GM23338 (cell line): ENCODE data around the gene CLEC2D. TPM values are rescaled to one million over a fixed set of nuclear protein-coding genes. Genes with fewer than 3 reads are reported as not detected.

Experiments
- ATAC-seq: fragments of 200-7000 bp; cut with Tn5 transposase; 3 replicates; pipeline ENCODE4 v1.9.1; 2020
- DNase-seq: peaks from one replicate; pipeline ENCODE4 v3.0.0-alpha.2; 2015; ENCODE audit warnings: low spot score
- H2AFZ ChIP-seq: fragments of 200-600 bp; sonication (generic); 2 replicates; pipeline ENCODE4 v1.8.0; 2016; ENCODE audit warnings: antibody characterized with exemption, mild to moderate bottlenecking, moderate library complexity
- H3F3A ChIP-seq: fragments of 200-600 bp; sonication (generic); replicated peaks from 2 replicates; pipeline ENCODE4 v1.8.0; 2017; ENCODE audit warnings: antibody characterized with exemption, mixed run types, low read depth
- H3K27ac ChIP-seq: fragments of 200-600 bp; sonication (generic); 2 replicates; pipeline ENCODE4 v1.6.1; 2016; ENCODE audit warnings: low read depth
- H3K27me3 ChIP-seq: fragments of 200-600 bp; sonication (generic); 2 replicates; pipeline ENCODE4 v1.8.0; 2016; ENCODE audit warnings: mild to moderate bottlenecking, mixed run types, moderate library complexity; ENCODE audit not compliant: insufficient read depth
- H3K36me3 ChIP-seq: fragments of 200-600 bp; sonication (generic); 2 replicates; pipeline ENCODE4 v1.8.0; 2016; ENCODE audit warnings: mild to moderate bottlenecking; ENCODE audit not compliant: insufficient read depth
- H3K4me1 ChIP-seq: fragments of 200-600 bp; sonication (generic); 2 replicates; pipeline ENCODE4 v1.8.0; 2016; ENCODE audit warnings: mild to moderate bottlenecking, moderate library complexity; ENCODE audit not compliant: insufficient read depth
- H3K4me2 ChIP-seq: fragments of 200-600 bp; sonication (generic); 2 replicates; pipeline ENCODE4 v1.7.1; 2017; ENCODE audit warnings: mixed run types
- H3K4me3 ChIP-seq: fragments of 200-600 bp; sonication (generic); 2 replicates; pipeline ENCODE4 v1.6.1; 2016; ENCODE audit warnings: mixed run types
- H3K79me2 ChIP-seq: fragments of 200-600 bp; sonication (generic); replicated peaks from 2 replicates; pipeline ENCODE4 v1.8.0; 2017; ENCODE audit warnings: mild to moderate bottlenecking; ENCODE audit not compliant: insufficient read depth
- H3K9me2 ChIP-seq: fragments of 200-600 bp; sonication (generic); 2 replicates; pipeline ENCODE4 v1.8.0; 2017; ENCODE audit not compliant: insufficient read depth
- H4K20me1 ChIP-seq: fragments of 200-600 bp; sonication (generic); replicated peaks from 2 replicates; pipeline ENCODE4 v1.8.0; 2017; ENCODE audit warnings: mild to moderate bottlenecking; ENCODE audit not compliant: insufficient read depth
- H3K27ac Mint-ChIP-seq: 2 replicates; pipeline ENCODE4 v1.8.0; 2020; ENCODE audit warnings: inconsistent platforms, mild to moderate bottlenecking, moderate library complexity, mixed read lengths
- H3K27me3 Mint-ChIP-seq: 3 replicates; pipeline ENCODE4 v1.8.0; 2022; ENCODE audit warnings: low read depth, mild to moderate bottlenecking, moderate library complexity, mixed read lengths, inconsistent platforms; ENCODE audit not compliant: insufficient read depth, poor library complexity
- H3K36me3 Mint-ChIP-seq: 3 replicates; pipeline ENCODE4 v1.8.0; 2021; ENCODE audit warnings: low read depth, mild to moderate bottlenecking, inconsistent platforms, moderate library complexity, mixed read lengths
- H3K4me1 Mint-ChIP-seq: 3 replicates; pipeline ENCODE4 v1.8.0; 2020; ENCODE audit warnings: mild to moderate bottlenecking, inconsistent platforms, mixed read lengths
- H3K4me3 Mint-ChIP-seq: 3 replicates; pipeline ENCODE4 v1.8.0; 2021; ENCODE audit warnings: moderate library complexity, mild to moderate bottlenecking, inconsistent platforms, mixed read lengths
- H3K9me3 Mint-ChIP-seq: 3 replicates; pipeline ENCODE4 v1.8.0; 2020; ENCODE audit warnings: moderate library complexity, mild to moderate bottlenecking, inconsistent platforms, mixed read lengths
- CREB1 ChIP-seq: fragments of 250-450 bp; sonication (Bioruptor Pico); IDR thresholded peaks from 2 replicates; pipeline ENCODE4 v1.5.0; 2020; ENCODE audit warnings: low read depth, mild to moderate bottlenecking, moderate library complexity
- CTCF ChIP-seq, 2 experiments: fragments of 200-600 bp in 1 of 2; sonication (generic) in 1 of 2; conservative IDR thresholded peaks; 2 replicates each; pipeline versions ENCODE4 v1.5.1 to v1.6.1; 2016 to 2017; ENCODE audit warnings: antibody characterized with exemption in 2 of 2, low read depth in 2 of 2, mild to moderate bottlenecking in 2 of 2, moderate library complexity in 1 of 2
- EZH2 ChIP-seq: fragments of 200-600 bp; sonication (generic); IDR thresholded peaks from one replicate; pipeline ENCODE4 v1.8.0; 2017; ENCODE audit warnings: antibody characterized with exemption, mild to moderate bottlenecking, low read depth; ENCODE audit not compliant: unreplicated experiment
- EZH2phosphoT487 ChIP-seq: fragments of 200-600 bp; sonication (generic); IDR thresholded peaks from one replicate; pipeline ENCODE4 v1.8.1; 2018; ENCODE audit warnings: antibody characterized with exemption; ENCODE audit not compliant: unreplicated experiment
- JUNB ChIP-seq: IDR thresholded peaks from one replicate; pipeline ENCODE4 v1.6.1; 2016; ENCODE audit warnings: antibody characterized with exemption; ENCODE audit not compliant: unreplicated experiment
- NANOG ChIP-seq: IDR thresholded peaks from 2 replicates; pipeline ENCODE4 v1.6.1; 2016; ENCODE audit warnings: antibody characterized with exemption, borderline replicate concordance
- POLR2AphosphoS5 ChIP-seq: IDR thresholded peaks from 2 replicates; pipeline ENCODE4 v1.6.1; 2016; ENCODE audit warnings: antibody characterized with exemption, low read depth
- STAT1 ChIP-seq: IDR thresholded peaks from one replicate; pipeline ENCODE4 v1.6.1; 2016; ENCODE audit warnings: antibody characterized with exemption; ENCODE audit not compliant: unreplicated experiment
- ZNF114 ChIP-seq: fragments of 250-450 bp; sonication (Bioruptor Pico); IDR thresholded peaks from 2 replicates; pipeline ENCODE4 v1.5.0; 2020; ENCODE audit warnings: mild to moderate bottlenecking, moderate library complexity
- ZNF331 ChIP-seq: fragments of 250-450 bp; sonication (Bioruptor Pico); IDR thresholded peaks from 2 replicates; pipeline ENCODE4 v1.5.0; 2020; ENCODE audit warnings: low read depth, mild to moderate bottlenecking, moderate library complexity
- polyA plus RNA-seq: library from polyadenylated mRNA; unstranded; fragments of >200 nt; fragmentation: Nextera tagmentation; extraction: Ambion mirVana; gene quantifications from 2 replicates; pipeline ENCODE4 v1.2.1, GENCODE V29; 2016
- total RNA-seq: library from RNA; depleted of rRNA; stranded (reverse); fragments of >200 nt; shearing (Covaris generic); gene quantifications from 2 replicates; pipeline ENCODE4 v1.2.3, GENCODE V29; 2014
- TF ChIP-seq, protein P1 (sequence below): IDR thresholded peaks from one replicate; pipeline ENCODE4 v1.6.1; 2018; ENCODE audit warnings: antibody characterized with exemption; ENCODE audit not compliant: unreplicated experiment
- TF ChIP-seq, protein P2 (sequence below): IDR thresholded peaks from 2 replicates; pipeline ENCODE4 v1.6.1; 2016; ENCODE audit warnings: antibody characterized with exemption
- TF ChIP-seq, protein P3 (sequence below): fragments of 250-450 bp; sonication (Bioruptor Pico); IDR thresholded peaks from 2 replicates; pipeline ENCODE4 v1.5.0; 2020; ENCODE audit warnings: mild to moderate bottlenecking, moderate library complexity

The CLEC2D gene
- total and polyA plus RNA-seq, 2 experiments from 2014 or later, result 6.9 to 7.1 TPM

GRCh38 chr12:9698681-9699080, 29.2 kb downstream of the CLEC2D start:
- H3K4me1 Mint-ChIP-seq, result no peaks in the 10 kb centered on the region
- H3K9me3 Mint-ChIP-seq, result peaks cover 61% of the 10 kb centered on the region
- Histone ChIP-seq H3K9me2 (0 out of 2 replicates have a peak, but pooled peaks cover 8% of the 10 kb centered on the region), H4K20me1 (no peaks in the 10 kb centered on the region), H3K36me3 (peaks cover 12% of the 10 kb centered on the region), H3K4me1 (no peaks in the 10 kb centered on the region), H3K79me2 (no peaks in the 10 kb centered on the region), H3K4me3 (no peak overlapping the region), H3K27ac (no peak overlapping the region), H3K4me2 (no peak overlapping the region), H3K27me3 (no peaks in the 10 kb centered on the region), H3F3A (no peaks in the 10 kb centered on the region), H2AFZ (no peak overlapping the region)
- H3K36me3 Mint-ChIP-seq, result peaks cover 50% of the 10 kb centered on the region
- ATAC-seq (no peak), DNase-seq (no peak)
- no peak overlapping the region for H3K27ac Mint-ChIP-seq
- no peaks in the 10 kb centered on the region for H3K27me3 Mint-ChIP-seq
- TF ChIP-seq ZNF331 (CRISPR knock-in tag), result no peak
- no peak for TF ChIP-seq EZH2phosphoT487
- TF ChIP-seq CREB1 (CRISPR knock-in tag), result no peak
- TF ChIP-seq CTCF (conservative IDR thresholded peaks at IDR 0.05; ENCODE audit: low read depth in 2 of 2), result no peak
- TF ChIP-seq NANOG, result no peak
- TF ChIP-seq ZNF114 (CRISPR knock-in tag), result no peak
- TF ChIP-seq POLR2AphosphoS5, result no peak
- TF ChIP-seq, protein P1, sequence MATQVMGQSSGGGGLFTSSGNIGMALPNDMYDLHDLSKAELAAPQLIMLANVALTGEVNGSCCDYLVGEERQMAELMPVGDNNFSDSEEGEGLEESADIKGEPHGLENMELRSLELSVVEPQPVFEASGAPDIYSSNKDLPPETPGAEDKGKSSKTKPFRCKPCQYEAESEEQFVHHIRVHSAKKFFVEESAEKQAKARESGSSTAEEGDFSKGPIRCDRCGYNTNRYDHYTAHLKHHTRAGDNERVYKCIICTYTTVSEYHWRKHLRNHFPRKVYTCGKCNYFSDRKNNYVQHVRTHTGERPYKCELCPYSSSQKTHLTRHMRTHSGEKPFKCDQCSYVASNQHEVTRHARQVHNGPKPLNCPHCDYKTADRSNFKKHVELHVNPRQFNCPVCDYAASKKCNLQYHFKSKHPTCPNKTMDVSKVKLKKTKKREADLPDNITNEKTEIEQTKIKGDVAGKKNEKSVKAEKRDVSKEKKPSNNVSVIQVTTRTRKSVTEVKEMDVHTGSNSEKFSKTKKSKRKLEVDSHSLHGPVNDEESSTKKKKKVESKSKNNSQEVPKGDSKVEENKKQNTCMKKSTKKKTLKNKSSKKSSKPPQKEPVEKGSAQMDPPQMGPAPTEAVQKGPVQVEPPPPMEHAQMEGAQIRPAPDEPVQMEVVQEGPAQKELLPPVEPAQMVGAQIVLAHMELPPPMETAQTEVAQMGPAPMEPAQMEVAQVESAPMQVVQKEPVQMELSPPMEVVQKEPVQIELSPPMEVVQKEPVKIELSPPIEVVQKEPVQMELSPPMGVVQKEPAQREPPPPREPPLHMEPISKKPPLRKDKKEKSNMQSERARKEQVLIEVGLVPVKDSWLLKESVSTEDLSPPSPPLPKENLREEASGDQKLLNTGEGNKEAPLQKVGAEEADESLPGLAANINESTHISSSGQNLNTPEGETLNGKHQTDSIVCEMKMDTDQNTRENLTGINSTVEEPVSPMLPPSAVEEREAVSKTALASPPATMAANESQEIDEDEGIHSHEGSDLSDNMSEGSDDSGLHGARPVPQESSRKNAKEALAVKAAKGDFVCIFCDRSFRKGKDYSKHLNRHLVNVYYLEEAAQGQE, result no peak
- no peak for TF ChIP-seq EZH2
- TF ChIP-seq JUNB, result no peak
- TF ChIP-seq STAT1, result no peak
- TF ChIP-seq, protein P2, sequence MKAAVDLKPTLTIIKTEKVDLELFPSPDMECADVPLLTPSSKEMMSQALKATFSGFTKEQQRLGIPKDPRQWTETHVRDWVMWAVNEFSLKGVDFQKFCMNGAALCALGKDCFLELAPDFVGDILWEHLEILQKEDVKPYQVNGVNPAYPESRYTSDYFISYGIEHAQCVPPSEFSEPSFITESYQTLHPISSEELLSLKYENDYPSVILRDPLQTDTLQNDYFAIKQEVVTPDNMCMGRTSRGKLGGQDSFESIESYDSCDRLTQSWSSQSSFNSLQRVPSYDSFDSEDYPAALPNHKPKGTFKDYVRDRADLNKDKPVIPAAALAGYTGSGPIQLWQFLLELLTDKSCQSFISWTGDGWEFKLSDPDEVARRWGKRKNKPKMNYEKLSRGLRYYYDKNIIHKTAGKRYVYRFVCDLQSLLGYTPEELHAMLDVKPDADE, result no peak
- TF ChIP-seq, protein P3, sequence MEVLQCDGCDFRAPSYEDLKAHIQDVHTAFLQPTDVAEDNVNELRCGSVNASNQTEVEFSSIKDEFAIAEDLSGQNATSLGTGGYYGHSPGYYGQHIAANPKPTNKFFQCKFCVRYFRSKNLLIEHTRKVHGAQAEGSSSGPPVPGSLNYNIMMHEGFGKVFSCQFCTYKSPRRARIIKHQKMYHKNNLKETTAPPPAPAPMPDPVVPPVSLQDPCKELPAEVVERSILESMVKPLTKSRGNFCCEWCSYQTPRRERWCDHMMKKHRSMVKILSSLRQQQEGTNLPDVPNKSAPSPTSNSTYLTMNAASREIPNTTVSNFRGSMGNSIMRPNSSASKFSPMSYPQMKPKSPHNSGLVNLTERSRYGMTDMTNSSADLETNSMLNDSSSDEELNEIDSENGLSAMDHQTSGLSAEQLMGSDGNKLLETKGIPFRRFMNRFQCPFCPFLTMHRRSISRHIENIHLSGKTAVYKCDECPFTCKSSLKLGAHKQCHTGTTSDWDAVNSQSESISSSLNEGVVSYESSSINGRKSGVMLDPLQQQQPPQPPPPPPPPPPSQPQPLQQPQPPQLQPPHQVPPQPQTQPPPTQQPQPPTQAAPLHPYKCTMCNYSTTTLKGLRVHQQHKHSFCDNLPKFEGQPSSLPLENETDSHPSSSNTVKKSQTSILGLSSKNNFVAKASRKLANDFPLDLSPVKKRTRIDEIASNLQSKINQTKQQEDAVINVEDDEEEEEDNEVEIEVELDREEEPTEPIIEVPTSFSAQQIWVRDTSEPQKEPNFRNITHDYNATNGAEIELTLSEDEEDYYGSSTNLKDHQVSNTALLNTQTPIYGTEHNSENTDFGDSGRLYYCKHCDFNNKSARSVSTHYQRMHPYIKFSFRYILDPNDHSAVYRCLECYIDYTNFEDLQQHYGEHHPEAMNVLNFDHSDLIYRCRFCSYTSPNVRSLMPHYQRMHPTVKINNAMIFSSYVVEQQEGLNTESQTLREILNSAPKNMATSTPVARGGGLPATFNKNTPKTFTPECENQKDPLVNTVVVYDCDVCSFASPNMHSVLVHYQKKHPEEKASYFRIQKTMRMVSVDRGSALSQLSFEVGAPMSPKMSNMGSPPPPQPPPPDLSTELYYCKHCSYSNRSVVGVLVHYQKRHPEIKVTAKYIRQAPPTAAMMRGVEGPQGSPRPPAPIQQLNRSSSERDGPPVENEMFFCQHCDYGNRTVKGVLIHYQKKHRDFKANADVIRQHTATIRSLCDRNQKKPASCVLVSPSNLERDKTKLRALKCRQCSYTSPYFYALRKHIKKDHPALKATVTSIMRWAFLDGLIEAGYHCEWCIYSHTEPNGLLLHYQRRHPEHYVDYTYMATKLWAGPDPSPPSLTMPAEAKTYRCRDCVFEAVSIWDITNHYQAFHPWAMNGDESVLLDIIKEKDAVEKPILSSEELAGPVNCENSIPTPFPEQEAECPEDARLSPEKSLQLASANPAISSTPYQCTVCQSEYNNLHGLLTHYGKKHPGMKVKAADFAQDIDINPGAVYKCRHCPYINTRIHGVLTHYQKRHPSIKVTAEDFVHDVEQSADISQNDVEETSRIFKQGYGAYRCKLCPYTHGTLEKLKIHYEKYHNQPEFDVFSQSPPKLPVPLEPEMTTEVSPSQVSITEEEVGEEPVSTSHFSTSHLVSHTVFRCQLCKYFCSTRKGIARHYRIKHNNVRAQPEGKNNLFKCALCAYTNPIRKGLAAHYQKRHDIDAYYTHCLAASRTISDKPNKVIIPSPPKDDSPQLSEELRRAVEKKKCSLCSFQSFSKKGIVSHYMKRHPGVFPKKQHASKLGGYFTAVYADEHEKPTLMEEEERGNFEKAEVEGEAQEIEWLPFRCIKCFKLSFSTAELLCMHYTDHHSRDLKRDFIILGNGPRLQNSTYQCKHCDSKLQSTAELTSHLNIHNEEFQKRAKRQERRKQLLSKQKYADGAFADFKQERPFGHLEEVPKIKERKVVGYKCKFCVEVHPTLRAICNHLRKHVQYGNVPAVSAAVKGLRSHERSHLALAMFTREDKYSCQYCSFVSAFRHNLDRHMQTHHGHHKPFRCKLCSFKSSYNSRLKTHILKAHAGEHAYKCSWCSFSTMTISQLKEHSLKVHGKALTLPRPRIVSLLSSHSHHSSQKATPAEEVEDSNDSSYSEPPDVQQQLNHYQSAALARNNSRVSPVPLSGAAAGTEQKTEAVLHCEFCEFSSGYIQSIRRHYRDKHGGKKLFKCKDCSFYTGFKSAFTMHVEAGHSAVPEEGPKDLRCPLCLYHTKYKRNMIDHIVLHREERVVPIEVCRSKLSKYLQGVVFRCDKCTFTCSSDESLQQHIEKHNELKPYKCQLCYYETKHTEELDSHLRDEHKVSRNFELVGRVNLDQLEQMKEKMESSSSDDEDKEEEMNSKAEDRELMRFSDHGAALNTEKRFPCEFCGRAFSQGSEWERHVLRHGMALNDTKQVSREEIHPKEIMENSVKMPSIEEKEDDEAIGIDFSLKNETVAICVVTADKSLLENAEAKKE (CRISPR knock-in tag), result no peak
- no peak overlapping the region for H3K4me3 Mint-ChIP-seq
